ENCODE data around the gene AP1M2.
"Not testable (repeated sequence)": the region's sequence is repeated elsewhere in the genome, so short reads cannot be mapped to it uniquely, and the experiment has no call there.

Gene AP1M2

DNA sequence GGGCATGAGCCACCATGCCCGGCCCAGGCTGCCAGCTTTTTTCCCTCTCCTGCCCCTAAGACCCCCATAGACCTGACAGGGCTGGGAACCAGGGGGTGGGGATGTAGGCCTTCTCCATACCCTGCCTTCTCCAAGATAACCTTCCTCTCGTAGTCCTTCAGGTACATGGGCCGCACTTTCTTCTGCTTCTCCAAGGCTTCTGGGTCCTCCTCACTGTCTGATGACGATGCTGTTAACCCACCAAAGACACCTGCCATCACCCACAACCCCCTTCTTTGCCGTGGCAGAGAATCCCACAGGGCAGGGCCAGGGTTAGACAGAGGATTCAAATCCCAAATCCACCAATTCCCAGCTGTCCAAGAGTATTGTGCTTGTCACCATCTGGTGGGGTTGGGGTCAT, 24.5 kb downstream of the AP1M2 start:
- no peak for DNase-seq

DNA sequence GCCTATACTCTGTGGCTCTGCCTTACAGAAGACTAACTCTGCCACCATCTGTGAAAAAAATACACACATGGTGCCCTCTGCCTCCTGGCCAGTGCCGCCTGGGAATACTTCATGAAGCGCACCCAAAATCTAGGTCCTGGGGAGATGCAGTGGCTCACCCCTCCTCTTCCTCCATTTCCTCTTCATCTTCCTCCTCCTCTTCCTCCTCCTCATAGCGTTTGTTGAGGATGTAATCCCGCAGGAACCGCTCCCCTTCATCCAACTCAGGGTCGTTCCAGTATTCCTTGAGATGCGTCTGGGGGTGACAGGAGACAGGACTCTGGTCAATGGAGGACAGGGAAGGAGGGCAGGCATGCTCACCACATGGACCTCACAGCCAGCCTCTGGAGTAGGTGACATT, 27.0 kb downstream of the AP1M2 start:
- no peak for DNase-seq

DNA sequence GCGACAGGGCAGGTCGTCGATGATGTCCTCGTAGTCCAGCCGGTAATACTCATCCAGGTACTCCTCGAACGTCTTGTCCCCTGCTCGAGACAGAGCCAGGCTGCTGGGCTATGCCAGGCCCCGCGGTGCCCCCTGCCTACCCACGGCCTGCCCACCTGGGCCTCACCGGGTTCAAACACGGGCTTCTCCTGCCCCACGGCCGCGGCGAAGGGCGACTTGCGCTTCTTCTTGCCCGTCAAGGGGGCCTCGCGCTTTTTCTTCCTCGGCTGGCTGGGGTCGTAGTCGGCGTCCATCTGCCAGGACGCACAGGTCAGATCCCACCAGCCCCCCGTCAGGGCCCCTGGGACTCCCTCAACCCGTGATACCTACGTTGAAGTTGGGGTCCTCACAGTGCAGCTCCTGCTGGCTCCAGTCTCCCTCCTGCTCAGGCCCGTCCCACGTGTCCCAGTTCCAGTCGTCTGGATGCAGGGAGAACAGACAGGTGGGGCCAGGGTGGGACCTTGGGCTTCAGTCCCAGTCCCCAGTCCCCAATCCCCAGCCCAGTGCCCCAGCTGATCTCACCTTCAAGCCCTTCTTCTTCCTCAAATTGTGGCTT, 29.4 kb downstream of the AP1M2 start:
- no peak for DNase-seq

DNA sequence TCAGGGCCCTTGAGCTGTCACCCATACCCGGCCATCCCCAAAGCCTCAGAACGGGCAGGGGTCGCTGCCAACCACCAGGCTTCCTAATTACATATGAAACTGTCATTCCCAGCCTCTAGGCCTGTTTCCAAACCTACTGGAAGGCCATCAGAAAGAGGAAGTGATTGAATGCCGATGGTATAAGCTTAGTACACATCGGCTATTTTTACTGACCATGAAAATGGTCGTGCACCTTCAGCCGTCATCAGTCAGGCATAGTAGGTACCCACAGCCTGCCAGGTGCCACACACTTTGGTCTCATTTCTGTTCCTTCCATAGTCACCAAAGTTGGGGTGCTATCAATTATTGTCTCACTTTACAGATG, 31.5 kb downstream of the AP1M2 start:
- DNase-seq, result no peak

DNA sequence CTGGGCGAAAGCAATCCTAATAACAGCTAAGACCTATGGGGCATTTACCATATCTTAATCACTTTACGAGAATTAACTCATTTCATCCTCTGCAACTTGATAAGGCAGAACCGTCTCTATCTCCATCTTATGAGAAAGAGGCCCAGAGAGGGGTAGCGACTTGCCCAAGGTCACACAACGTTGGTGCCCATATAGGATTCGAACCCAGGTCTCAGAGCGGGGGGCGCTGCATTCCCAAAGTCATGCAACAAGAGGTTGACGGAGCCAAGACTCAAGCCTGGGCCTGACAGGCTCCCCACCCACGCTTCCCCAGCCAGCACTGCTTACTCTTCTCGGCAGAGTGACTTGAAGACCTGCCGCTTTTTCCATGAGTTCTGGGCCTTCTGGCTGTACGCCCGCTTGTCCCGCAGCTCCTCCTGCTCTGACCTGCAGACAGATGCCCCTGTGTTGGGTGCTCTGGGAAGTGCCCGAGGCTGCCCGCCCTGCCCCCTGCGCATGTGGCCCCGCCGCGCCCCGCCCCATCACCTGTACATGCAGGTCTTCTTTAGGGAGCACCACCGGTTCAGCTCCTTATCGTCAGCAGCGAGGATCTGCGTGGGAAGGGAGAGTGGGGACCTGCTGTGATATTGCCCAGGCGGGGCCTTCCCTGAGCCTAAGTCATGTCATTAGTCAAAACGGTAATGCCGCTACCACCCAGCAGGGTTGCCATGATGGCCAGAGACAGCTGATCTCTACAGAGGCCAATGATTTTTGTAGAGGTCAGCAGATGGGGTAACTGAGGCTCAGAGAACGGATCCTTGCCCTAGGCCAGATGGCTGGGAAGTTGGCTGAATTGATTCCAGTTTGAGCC, 32.1 kb downstream of the AP1M2 start:
- DNase-seq, result no peak

DNA sequence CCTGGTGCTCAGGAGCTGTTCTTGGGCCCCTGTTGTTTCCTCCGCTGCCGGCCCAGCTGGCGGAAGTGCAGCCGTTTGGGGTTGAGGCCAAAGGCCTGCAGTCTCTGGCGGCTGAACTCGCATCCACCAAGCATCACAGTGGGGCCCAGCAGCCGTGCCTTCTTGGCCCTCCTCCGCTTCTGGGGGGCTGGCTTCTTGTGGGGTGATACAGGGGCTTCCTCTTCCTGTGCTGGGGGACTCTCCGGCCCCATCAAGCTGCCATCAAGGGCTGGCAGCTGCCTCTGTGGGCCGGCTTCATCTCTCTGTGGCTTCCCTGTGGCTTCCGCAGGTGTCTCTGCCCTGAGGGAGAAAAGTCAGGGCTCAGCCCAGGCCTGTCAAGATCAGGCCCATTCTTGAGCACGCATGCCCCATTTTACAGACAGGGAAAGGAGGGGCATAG, 33.1 kb downstream of the AP1M2 start:
- no peak for DNase-seq

DNA sequence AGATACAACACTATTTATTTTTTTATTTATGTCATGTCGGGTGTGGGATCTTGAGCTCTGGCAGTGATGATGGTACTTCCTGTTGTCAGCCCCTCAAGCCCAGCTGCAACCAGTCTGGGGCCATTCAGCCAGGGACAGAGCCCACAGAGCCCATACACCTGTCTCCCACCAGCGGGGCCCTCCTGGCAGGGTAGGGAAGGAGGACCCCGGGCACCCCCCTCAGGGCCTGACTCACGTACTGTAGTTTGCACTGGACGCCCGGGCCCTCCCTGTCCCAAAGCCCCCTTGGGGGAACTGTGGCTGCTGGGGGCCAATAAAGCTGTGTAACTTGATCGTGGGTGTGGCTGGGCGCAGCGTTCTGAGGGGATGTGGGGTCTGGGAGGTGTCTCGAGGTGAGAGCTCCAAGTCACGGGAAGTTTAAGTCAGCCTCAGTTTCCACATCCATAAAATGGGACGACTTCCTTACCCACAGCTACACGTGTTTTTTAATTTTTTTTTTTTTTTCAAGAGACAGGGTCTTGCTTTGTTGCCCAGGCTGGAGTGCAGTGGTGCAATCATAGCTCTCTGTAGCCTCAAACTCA, 33.9 kb downstream of the AP1M2 start:
- DNase-seq, result no peak

DNA sequence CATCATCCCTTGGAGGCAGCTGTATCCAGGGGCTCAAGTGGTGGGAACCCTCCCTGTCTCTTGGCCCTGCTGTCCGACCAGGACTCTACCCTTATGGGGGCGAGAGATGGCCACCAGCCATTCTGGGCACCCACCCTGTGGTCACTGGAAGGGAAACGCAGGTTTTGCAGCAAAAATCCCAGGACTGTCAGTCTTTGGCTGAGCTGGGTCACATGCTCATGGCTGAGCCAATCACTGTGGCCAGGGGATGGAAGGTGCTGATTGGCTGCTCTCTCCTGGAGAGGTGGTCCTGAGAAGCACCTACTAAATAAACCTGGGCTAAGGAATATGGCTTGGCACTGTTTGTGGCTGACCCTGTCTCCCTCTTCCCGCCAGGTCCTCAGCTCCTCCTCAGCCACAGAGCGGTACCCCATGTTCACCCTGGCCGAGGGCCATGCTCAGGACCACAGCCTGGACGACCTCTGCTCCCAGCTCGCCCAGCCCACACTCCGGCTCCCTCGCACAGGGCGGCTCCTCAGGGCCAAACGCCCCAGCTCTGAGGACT, 34.5 kb downstream of the AP1M2 start:
- no peak for DNase-seq

DNA sequence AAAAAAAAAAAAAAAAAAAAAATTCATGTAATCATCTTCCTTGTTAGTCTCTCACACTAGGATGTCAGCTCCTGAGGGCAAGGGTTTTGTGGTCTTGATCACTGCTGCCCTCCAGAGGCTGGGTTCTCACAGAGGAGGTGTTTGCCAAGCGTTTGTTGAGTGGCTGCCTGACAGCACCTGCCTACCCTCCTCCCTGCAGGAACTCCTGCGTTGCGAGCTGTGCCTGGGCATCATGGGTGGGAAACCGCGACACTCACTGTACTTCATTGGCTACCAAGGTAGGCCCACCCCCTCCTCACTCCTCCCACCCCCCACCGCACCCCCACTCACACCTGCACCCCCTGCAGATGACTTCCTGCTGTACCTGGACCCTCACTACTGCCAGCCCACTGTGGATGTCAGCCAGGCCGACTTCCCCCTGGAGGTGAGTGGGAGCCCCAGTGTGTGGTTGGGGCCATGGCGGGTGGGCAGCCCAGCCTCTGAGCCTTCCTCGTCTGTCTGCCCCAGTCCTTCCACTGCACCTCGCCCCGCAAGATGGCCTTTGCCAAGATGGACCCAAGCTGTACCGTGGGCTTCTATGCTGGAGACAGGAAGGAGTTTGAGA, 35.3 kb downstream of the AP1M2 start:
- no peak for DNase-seq

DNA sequence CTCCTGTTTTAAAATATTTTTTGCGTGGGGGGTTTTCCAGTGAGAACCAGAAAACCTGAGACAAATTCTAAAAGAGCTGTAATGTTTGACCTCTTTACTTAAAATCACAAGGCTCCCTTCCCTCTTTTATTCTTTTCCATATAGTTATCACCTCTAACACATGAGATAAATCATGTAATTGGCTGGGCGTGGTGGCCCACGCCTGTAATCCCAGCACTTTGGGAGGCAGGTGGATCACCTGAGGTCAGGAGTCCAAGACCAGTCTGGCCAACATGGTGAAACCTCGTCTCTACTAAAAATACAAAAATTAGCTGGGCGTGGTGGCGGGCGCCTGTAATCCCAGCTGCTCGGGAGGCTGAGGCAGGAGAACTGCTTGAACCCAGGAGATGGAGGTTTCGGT, 36.1 kb downstream of the AP1M2 start:
- not testable (repeated sequence) for DNase-seq

DNA sequence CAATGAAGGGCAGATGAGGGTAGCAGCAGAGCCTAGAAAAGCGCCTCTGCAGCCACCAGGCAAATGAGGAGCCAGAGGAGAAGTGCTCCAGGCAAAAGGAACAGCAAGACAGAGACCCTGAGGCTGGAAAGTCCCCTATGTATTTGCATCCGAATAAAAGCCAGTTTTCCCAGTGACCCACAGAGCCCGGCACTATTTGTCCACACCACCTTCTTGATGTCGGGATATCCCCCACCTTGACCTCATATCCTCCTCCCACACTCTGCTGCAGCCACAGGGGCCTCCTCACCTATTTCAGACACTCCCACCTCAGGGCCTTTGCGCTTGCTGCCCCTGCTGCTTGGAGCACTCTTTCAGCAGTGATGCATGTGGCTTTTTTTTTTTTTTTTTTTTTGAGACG, 36.8 kb downstream of the AP1M2 start:
- DNase-seq, result no peak

DNA sequence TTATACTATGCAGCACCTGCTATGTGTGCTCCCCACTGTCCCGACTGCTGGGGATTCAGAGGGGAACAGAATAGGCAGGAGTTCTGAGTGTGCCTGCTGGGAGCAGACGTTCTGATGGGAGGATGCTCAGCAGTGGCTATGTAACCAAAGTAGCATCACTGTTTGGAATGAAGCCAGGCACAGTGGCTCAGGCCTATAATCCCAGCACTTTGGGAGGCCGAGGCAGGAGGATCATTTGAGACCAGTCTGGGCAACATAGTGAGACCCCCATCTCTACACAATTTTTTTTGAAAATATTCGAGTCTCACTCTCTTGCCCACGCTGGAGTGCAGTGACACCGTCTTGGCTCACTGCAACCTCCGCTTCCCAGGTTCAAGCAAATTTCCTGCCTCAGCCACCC, 37.4 kb downstream of the AP1M2 start:
- no peak for DNase-seq

DNA sequence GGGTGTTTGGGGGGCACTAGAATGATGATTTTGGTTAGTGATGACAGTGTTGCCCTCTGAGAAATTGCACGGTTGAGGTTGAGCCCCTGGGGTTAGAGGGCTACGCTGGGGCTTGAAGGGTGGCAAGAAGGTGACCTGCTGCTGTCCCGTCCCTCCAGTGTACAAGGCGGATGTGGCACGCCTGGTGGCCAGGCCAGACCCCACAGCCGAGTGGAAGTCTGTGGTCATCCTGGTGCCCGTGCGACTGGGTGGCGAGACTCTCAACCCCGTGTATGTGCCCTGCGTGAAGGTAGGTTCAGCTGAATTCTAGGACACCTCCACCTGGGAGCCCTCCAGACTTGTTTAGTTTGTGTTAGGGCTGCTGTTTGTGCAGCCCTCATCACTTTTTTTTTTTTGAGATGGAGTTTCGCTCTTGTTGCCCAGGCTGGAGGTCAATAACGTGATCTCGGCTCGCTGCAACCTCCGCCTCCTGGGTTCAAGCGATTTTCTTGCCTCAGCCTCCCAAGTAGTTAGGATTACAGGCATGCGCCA, 38.3 kb downstream of the AP1M2 start:
- no peak for DNase-seq

DNA sequence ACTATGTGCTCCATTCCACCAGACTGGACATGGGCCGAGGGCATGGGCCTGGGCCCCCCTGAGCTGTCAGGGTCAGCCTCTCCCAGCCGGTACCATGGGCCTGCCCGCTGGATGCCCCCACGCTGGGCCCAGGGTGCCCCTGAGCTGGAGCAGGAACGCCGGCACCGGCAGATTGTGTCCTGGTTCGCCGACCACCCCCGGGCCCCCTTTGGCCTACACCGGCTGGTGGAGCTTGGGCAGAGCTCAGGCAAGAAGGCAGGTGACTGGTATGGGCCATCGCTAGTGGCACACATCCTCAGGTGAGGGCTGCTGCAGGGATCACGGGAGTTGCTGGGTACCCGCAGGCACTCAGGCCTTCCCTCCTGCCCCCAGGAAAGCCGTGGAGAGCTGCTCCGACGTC, 40.3 kb downstream of the AP1M2 start:
- no peak for DNase-seq

DNA sequence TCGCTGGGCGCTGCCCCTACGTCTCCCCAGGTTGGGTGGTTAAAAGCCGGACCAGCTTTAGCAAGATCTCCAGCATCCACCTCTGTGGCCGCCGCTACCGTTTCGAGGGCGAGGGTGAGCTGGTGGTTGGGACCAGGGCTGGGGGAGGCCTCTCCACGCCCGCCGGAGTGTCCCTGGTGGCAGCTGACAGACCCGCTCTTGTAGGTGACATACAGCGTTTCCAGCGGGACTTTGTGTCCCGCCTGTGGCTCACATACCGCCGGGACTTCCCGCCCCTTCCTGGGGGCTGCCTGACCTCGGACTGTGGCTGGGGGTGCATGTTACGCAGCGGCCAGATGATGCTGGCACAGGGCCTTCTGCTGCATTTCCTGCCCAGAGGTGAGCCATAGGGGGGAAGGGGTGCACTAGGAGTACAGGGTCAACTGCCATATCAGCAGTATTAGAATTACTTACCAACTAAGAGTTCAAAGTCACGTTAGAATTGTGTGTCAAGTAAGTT, 42.3 kb downstream of the AP1M2 start:
- no peak for DNase-seq

DNA sequence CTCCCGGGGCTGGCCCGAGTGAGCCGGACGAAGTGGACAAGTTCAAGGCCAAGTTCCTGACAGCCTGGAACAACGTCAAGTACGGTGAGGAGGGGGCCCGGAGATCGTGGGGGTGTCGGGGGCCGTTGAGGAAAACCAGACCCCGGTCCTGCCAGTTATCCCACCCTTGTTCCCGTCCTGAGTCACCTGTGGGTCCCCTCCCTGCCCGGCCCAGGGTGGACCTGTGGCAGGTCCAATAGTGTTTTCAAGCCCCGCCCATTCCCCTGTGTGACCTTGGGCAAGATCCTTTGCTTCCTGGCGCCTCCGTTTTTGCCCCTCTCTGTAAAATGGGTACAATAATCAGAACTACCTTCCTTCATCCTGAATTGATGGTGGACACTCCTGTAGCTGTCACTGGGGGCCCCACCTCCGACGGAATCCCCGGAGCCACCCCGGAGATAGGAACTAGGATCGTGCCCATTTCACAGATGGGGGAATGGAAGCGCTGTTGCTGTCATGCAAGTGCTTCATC, 42.8 kb downstream of the AP1M2 start:
- no peak for DNase-seq

DNA sequence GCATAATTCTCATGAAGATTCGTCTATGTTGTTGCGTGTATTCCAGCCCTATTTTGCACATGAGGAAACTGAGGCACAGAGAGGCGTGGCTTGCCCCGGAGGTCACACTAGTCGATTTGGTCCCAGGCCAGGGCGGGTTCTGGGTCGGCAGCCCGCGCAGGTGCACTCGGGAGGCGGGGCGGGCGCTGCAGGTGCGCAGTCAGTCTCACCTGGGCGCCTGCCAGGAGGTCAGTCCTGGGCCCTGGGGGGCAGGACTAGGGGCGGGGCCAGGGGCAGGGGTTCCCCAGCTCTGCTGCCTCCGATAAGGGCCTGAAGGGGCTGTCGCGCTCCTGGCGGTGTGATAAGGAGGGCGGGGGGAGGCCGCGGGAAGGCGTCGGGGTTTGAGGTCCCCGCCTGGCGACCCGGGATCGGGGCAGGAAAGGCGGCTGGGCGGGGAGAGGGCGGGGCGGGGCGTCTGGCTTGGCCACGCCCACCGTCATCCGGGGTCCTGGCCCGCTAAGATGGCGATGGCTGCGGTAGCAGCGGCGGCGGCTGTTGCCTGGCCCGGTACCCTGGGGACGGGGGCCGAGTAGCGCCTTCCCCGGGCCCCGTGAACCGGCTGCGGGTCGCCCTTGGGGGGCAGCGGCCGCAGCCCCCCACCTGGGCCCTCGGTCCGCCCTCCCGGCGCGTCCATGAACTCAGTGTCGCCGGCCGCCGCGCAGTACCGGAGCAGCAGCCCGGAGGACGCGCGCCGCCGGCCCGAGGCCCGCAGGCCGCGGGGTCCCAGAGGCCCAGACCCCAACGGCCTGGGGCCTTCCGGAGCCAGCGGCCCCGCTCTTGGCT, 43.5 kb downstream of the AP1M2 start, which contains the start of gene ATG4D:
Gene ATG4D (plus strand): TSS at position 485 of the 822 bp plus-strand sequence. CDS start 187 bp downstream, at position 672.
- DNase-seq, result peak; percentile 84

DNA sequence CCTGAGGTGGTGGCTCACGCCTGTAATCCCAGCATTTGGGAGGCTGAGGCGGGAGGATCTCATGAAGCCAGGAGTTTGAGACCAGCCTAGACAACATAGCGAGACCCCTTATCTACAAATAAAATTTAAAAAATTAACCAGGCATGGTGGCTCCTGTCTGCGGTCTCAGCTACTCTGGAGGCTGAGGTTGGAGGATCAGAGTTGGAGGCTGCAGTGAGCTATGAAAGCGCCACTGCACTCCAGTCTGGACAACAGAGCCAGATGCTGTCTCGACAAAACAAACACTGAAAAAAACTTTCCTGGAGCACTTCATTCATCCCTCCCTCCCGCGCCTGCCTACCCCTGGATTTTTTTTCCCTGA, 44.1 kb downstream of the AP1M2 start:
- DNase-seq, result no peak

DNA sequence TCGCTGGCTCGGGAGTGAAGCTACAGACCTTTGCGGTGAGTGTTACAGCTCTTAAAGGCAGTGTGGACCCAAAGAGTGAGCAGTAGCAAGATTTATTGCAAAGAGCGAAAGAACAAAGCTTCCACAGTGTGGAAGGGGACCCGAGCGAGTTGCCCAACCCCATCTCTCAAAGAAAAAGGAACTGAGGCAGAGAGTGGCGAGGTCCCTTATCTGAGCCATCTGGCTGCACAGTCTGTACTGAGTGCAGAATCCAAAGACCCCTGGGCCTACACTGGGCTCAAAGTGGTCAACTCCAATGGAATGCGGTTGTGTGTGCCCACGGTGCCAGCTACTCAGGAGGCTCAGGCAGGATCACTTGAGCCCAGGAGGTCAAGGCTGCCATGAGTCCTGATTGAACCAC, 48.1 kb downstream of the AP1M2 start:
- DNase-seq, result not testable (repeated sequence)

DNA sequence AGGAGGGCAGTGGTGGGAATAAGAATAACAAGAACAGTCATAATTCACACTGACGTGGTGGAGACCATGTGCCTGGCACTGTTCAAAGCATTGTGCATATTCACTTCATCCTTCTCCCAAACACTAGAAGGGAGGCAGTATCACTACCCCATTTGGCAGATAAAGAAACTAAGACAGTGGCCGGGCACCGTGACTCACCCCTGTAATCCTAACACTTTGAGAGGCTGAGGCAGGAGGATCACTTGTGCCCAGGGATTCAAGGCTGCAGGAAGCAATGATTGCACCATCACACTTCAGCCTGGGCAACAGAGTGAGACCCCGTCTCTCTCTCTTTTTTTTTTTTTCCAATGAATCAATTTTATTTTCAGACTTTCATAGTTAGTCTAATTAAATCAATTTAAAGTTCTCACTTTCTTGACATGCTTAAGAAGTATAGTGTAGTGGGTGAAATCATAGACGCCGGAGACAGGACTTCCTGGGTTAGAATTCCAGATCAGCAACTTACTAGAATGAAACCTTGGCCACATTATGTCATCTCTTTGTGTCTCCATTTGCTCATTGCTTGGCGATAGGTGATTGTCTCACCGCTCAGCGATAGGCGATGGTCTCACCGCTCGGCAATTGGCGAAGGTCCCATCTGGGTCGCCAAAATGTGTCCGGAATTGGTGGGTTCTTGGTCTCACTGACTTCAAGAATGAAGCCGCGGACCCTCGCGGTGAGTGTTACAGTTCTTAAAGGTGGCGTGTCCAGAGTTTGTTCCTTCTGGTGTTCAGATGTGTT, 48.7 kb downstream of the AP1M2 start:
- DNase-seq, result no peak

DNA sequence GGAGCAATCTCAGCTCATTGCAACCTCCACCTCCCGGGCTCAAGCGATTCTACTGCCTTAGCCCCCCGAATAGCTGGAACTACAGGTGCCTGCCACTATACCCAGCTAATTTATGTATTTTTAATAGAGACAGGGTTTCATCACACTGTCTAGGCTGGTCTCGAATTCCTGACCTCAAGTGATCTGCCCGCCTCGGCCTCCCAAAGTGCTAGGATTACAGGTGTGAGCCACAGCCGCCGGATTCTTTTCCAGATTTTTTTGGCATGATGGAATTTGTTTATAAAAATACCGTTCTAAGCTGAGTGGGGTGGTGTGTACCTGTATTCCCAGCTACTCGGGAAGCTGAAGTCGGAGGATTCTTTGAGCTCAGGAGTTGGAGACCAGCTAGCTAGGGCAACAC, 49.4 kb downstream of the AP1M2 start:
- no peak for DNase-seq
